Tibial nerve (tissue), 4 donors: ENCODE data around the gene SAPCD1.

Source experiments
- CTCF ChIP-seq, 5 experiments: fragments of 200-600 bp in 3 of 5; fragments of 450-650 bp in 2 of 5; sonication (generic) in 3 of 5; IDR thresholded peaks; one replicate each; pipeline ENCODE4 v1.5.1; 2016 to 2019; ENCODE audit warnings: antibody characterized with exemption in 5 of 5, mild to moderate bottlenecking in 3 of 5, moderate library complexity in 2 of 5
- EP300 ChIP-seq, 2 donors: sonication (generic); formaldehyde crosslinking; IDR thresholded peaks; one replicate each; pipeline ENCODE4 v1.6.1; 2017; ENCODE audit warnings: antibody characterized with exemption in 2 of 2, mild to moderate bottlenecking in 1 of 2
- POLR2A ChIP-seq, 2 donors: fragments of 450-650 bp; IDR thresholded peaks; one replicate each; pipeline ENCODE4 v1.6.1; 2017; ENCODE audit warnings: antibody characterized with exemption in 2 of 2, mild to moderate bottlenecking in 2 of 2, moderate library complexity in 2 of 2

DNA sequence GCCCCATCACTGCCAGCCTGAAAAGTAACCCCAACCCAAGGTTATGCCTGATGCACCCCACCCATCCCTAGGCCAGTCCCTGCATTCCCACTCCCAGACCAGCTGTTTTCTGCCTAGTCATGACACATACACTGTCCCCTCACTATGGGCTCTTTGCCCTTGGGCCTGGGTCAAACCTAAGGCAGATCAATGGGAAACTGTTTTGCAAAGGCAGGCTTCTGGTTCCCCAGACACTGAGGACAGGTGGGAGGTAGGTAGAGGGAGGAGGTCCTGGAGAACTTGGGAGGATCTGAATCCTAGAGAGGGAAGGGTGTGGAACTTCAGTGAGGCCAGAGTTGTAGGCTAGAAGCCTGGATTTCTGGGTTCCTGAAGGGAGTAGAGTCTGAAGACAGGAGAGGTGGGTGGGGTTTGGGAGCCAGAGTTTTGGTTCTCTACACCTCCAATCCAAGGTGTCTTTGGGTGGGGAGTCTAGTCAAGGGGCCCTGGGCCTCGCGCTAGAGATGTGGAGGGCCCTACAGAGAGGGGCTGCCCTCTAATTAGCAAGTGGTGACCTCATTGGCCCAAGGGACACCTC is 28.1 kb upstream of the SAPCD1 start:
- TF ChIP-seq CTCF (IDR thresholded peaks at IDR 0.05), result no peak
- no peak for TF ChIP-seq POLR2A (IDR thresholded peaks at IDR 0.05)
- no peak for TF ChIP-seq EP300 (IDR thresholded peaks at IDR 0.05)
